Keratinocyte (primary cell): Measurements from ENCODE around the gene TMEM131. TPM values are rescaled to one million over a fixed set of nuclear protein-coding genes. Genes with fewer than 3 reads are reported as not detected.

ENCODE experiments used
- DNase-seq: peaks from one replicate; pipeline ENCODE4 v3.0.0-alpha.2; 2011; ENCODE audit warnings: low read depth, missing footprints, low spot score
- FAIRE-seq: peaks from 2 replicates; lab custom pipeline; 2011; peaks lifted over from hg19 to GRCh38; lab: Jason Lieb, UNC
- H2AFZ ChIP-seq: 2 replicates; pipeline ENCODE4 v1.6.0; 2012; ENCODE audit warnings: low read length, control low read depth, inconsistent platforms; ENCODE audit not compliant: control insufficient read depth
- H3K27ac ChIP-seq: 2 replicates; pipeline ENCODE4 v1.5.1; 2011; ENCODE audit warnings: low read length; ENCODE audit not compliant: control insufficient read depth, insufficient read depth
- H3K27me3 ChIP-seq: 3 replicates; pipeline ENCODE4 v1.6.0; 2011; ENCODE audit warnings: low read length; ENCODE audit not compliant: control insufficient read depth, insufficient read depth; ENCODE audit errors: extremely low read depth
- H3K36me3 ChIP-seq, 2 experiments: 2 replicates in 1 of 2; 3 replicates in 1 of 2; pipeline ENCODE4 v1.5.1; 2011; ENCODE audit warnings: low read length in 2 of 2, mild to moderate bottlenecking in 1 of 2; ENCODE audit not compliant: control insufficient read depth in 2 of 2, insufficient read depth in 2 of 2; ENCODE audit errors: extremely low read depth in 1 of 2
- H3K4me1 ChIP-seq: 3 replicates; pipeline ENCODE4 v1.5.1; 2011; ENCODE audit warnings: low read length; ENCODE audit not compliant: control insufficient read depth, insufficient read depth; ENCODE audit errors: extremely low read depth
- H3K4me2 ChIP-seq: 3 replicates; pipeline ENCODE4 v1.6.0; 2011; ENCODE audit warnings: low read depth, low read length; ENCODE audit not compliant: control insufficient read depth, insufficient read depth; ENCODE audit errors: extremely low read depth
- H3K4me3 ChIP-seq, 3 experiments: fragments of 200-600 bp in 1 of 3; sonication (generic) in 1 of 3; 2 replicates in 2 of 3; 3 replicates in 1 of 3; pipeline ENCODE4 v1.5.1; 2011 to 2016; ENCODE audit warnings: low read length in 3 of 3, mild to moderate bottlenecking in 3 of 3, control low read depth in 2 of 3, inconsistent platforms in 1 of 3, low read depth in 1 of 3, mixed read lengths in 1 of 3, mixed run types in 1 of 3, moderate library complexity in 1 of 3; ENCODE audit not compliant: control insufficient read depth in 2 of 3, insufficient read depth in 2 of 3; ENCODE audit errors: extremely low read depth in 1 of 3
- H3K79me2 ChIP-seq: 2 replicates; pipeline ENCODE4 v1.6.0; 2012; ENCODE audit warnings: low read length; ENCODE audit not compliant: control insufficient read depth, insufficient read depth
- H3K9ac ChIP-seq: 3 replicates; pipeline ENCODE4 v1.6.0; 2011; ENCODE audit warnings: low read length; ENCODE audit not compliant: control insufficient read depth, insufficient read depth; ENCODE audit errors: extremely low read depth
- H3K9me1 ChIP-seq: 3 replicates; pipeline ENCODE4 v1.6.0; 2011; ENCODE audit warnings: low read length; ENCODE audit not compliant: control insufficient read depth, insufficient read depth; ENCODE audit errors: extremely low read depth
- H3K9me3 ChIP-seq: 2 replicates; pipeline ENCODE4 v1.5.1; 2012; ENCODE audit warnings: low read depth, low read length; ENCODE audit not compliant: control insufficient read depth
- H4K20me1 ChIP-seq: 3 replicates; pipeline ENCODE4 v1.6.0; 2011; ENCODE audit warnings: low read length; ENCODE audit not compliant: control insufficient read depth, insufficient read depth; ENCODE audit errors: extremely low read depth
- CTCF ChIP-seq, 3 experiments: IDR thresholded peaks in 1 of 3; conservative IDR thresholded peaks in 1 of 3; optimal IDR thresholded peaks in 1 of 3; 2 replicates in 2 of 3; 3 replicates in 1 of 3; pipeline versions ENCODE3 to v1.5.1; 2011; ENCODE audit warnings: low read length in 3 of 3, mild to moderate bottlenecking in 3 of 3, moderate library complexity in 2 of 3, control low read depth in 1 of 3, inconsistent platforms in 1 of 3; ENCODE audit not compliant: insufficient read depth in 2 of 3; ENCODE audit errors: extremely low read depth in 1 of 3
- EZH2 ChIP-seq: IDR thresholded peaks from one replicate; pipeline ENCODE4 v1.6.1; 2012; ENCODE audit warnings: inconsistent platforms, mild to moderate bottlenecking, low read length, moderate library complexity
- dilution Hi-C: fragments of 300-500 bp; cut with MboI; formaldehyde crosslinking; loops from one replicate; pipeline ENCODE4 v1.7.0; 2020; ENCODE audit warnings: low sequenced_read_pairs; ENCODE audit not compliant: extremely low pct_ligation_motif_present
- polyA plus RNA-seq, 5 experiments: library from polyadenylated mRNA; depleted of rRNA in 3 of 5; stranded (reverse) in 3 of 5; stranded (forward) in 1 of 5; unstranded in 1 of 5; fragments of >200 nt; gene quantifications; 1 replicate in 1 of 5; 2 replicates in 3 of 5; 3 replicates in 1 of 5; pipeline versions ENCODE4 v1.2.1 to v1.2.3, GENCODE V29; 2011 to 2012; ENCODE audit warnings: missing spikeins in 2 of 5, low read depth in 1 of 5, low replicate concordance in 1 of 5

Gene TMEM131
- polyA plus RNA-seq, 1 donor (not counting 4 experiments of a cell fraction or from before 2014, with no cell fraction given): 25.5 TPM

- Histone ChIP-seq H3K79me2 (no peaks in the 10 kb centered on the region), H3K4me2 (no peak overlapping the region), H2AFZ (no peak overlapping the region), H3K27ac (no peak overlapping the region), H3K36me3 (no peaks in the 10 kb centered on the region), H3K9ac (no peak overlapping the region), H4K20me1 (no peaks in the 10 kb centered on the region), H3K4me1 (peaks cover 13% of the 10 kb centered on the region), H3K9me1 (no peaks in the 10 kb centered on the region), H3K4me3 (no peak overlapping the region), H3K27me3 (no peaks in the 10 kb centered on the region), H3K9me3 (no peaks in the 10 kb centered on the region)
- no peak for FAIRE-seq
- no peak for TF ChIP-seq CTCF (optimal IDR thresholded peaks at IDR 0.05 in 1 of 3, IDR thresholded peaks at IDR 0.05 in 1 of 3, conservative IDR thresholded peaks at IDR 0.05 in 1 of 3; ENCODE audit: extremely low read depth in 1 of 3, insufficient read depth in 2 of 3, low read length in 3 of 3)
- no peak for TF ChIP-seq EZH2
- no peak for DNase-seq
- dilution Hi-C loops: no loop called here
Measured at GRCh38 chr2:97738179-97739019, 257.3 kb downstream of the TMEM131 start.

- Histone ChIP-seq H3K4me3 (no peak overlapping the region), H3K4me1 (peaks cover 17% of the 10 kb centered on the region), H3K9ac (no peak overlapping the region), H3K27ac (no peak overlapping the region), H3K27me3 (no peaks in the 10 kb centered on the region), H4K20me1 (no peaks in the 10 kb centered on the region), H3K4me2 (no peak overlapping the region), H2AFZ (no peak overlapping the region), H3K9me1 (no peaks in the 10 kb centered on the region), H3K9me3 (no peaks in the 10 kb centered on the region), H3K79me2 (no peaks in the 10 kb centered on the region), H3K36me3 (no peaks in the 10 kb centered on the region)
- TF ChIP-seq EZH2 (no peak), CTCF (optimal IDR thresholded peaks at IDR 0.05 in 1 of 3, IDR thresholded peaks at IDR 0.05 in 1 of 3, conservative IDR thresholded peaks at IDR 0.05 in 1 of 3; ENCODE audit: extremely low read depth in 1 of 3, insufficient read depth in 2 of 3, low read length in 3 of 3) (no peak)
- DNase-seq (no peak), FAIRE-seq (no peak)
- dilution Hi-C loops: no loop called here
Measured at GRCh38 chr2:97737421-97738178, 258.1 kb downstream of the TMEM131 start.
